HS-5 (cell line): ENCODE data around the gene TBL1XR1.
A peak's percentile ranks its signal among the peaks of the same experiment; 100 is the strongest.

Source experiments
- DNase-seq: peaks from one replicate; pipeline ENCODE4 v3.0.0-alpha.2; 2012; ENCODE audit warnings: low read depth

Gene TBL1XR1

GRCh38 chr3:177197041-177197726 lies at the start of gene TBL1XR1:
Gene TBL1XR1, minus strand, starts transcription at chr3:177197482. Its CDS starts 132,505 bp downstream, at chr3:177064977.
- no peak for DNase-seq

DNA sequence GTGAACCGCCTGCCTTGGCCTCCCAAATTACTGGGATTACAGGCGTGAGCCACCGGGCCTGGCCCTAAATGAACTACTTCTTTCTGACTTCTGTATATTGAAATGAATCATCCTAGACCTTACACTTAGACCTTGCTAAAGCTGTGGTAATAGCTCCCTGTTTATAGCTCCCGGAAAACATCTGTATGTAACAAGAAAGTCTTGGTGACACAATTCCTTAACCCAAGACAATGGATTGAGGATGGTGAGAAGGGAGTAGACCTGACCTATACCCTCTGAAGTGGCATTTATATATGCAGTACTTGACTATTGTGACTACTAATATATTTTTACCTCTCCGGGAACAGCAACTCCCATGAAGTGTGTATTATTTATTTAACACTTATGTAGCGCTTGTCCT lies 48.0 kb upstream of the TBL1XR1 start:
- DNase-seq = no peak

DNA sequence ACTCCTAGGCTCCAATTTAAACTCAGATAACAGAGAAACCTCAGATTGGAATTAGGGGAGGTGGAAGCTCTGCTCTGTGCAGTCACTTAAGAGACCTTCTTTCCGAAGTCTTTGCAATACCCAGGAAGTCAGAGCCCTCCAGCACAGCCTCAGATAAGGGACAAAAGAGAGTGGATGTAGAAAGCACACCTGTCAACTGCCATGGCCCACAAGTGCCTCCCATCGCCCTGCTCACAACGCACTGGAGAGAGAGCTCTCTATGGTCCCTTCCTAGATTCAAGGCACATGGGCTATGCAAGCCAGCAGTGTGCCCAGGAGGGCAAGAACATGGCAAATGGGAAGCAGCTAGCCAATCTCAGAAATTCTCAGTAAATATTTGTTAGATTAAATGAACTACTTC lies 47.3 kb upstream of the TBL1XR1 start:
- DNase-seq = no peak

GRCh38 chr3:177238686-177239216 lies 41.5 kb upstream of the TBL1XR1 start:
- no peak for DNase-seq

DNA sequence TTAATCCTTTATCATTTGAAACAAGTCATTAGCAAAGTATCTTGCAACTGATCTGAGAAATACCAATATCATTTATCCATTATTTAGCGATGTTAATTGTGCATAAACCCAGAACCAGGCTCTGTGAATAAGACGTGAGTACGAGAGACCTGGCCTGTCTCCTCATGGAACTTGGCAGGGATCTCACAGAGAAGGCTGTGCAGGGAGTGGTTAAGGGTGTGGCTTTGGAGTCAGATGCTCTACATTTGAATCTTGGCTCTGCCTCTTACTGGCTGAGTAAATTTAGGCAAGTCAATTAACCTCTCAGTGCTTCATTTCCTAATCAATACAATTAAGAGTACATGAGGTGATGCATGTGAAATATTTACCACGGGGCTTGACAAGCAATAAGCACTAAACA lies 39.9 kb upstream of the TBL1XR1 start:
- no peak for DNase-seq

DNA sequence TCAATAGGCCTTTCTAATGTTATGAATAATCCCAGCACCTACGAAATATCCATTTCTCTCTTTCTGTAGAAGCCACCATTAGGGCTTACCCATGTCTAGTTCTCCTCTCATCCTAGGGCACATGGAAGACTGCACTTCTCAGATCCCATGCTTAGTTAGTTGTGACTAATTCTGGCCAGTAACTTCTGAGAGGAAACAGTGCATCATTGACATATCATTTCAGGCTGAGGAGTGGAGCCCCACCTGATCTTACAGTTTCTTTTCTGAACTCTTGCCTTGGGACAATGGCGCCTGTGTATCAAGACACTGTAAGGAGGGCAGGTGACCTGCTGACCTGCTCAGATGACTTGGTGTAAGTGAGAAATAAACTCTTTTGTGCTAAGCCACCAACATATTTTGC lies 39.4 kb upstream of the TBL1XR1 start:
- DNase-seq = peak; percentile 2

DNA sequence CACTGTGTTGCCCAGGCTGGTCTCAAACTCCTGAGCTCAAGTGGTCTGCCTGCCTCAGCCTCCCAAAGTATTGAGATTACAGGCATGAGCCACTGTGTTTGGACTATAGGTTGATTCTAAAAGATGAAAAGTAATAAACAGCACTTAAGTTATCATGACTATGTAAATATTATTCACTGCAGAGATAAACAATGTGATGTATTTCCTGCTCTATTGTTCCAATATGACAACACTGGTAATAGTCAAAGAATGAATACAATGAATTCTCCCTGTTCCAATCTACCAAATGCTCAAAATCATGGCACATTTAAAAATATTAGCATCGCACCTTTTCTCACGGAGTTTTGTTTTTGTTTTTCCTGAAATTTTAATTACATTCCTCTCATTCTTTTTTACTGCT lies 36.8 kb upstream of the TBL1XR1 start:
- no peak for DNase-seq

GRCh38 chr3:177231242-177231641 lies 34.0 kb upstream of the TBL1XR1 start:
- DNase-seq = no peak

DNA sequence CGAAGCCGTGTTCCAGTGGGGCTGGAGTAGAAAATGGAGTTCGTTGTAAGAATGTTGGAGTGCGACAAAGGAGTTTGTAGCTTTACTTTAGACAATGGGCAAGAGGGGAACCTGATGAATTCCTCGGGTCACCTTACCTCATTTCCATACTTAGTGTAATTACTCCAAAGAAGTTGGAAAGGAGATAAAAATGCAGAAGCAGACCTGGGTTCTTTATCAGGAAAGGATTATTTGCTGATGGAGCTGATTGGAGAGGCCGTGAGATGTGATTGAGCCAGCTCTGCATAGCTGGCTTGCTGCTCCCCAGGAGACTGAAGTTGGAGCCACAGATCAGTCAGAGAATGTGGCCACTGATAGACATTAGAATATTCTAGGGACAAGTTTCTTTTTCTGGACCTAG lies 33.4 kb upstream of the TBL1XR1 start:
- DNase-seq = no peak

DNA sequence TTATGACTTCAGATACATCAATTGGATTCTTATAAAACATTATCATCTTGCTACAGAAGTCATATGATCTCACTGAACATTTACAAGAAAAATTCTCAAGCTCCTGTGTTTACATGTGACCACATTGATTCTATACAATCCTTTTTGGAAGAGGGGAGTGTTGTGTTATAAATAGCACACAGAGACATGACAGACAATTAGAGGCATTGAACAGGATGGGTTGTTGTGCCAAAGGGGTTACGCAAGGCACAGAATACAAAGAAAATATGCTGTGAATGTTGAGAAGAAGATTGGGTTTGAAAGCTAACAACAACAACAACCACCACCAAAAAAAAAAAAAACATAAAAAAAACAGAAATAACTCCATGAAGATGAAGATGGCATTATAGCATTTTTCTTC lies 32.5 kb upstream of the TBL1XR1 start:
- no peak for DNase-seq

DNA sequence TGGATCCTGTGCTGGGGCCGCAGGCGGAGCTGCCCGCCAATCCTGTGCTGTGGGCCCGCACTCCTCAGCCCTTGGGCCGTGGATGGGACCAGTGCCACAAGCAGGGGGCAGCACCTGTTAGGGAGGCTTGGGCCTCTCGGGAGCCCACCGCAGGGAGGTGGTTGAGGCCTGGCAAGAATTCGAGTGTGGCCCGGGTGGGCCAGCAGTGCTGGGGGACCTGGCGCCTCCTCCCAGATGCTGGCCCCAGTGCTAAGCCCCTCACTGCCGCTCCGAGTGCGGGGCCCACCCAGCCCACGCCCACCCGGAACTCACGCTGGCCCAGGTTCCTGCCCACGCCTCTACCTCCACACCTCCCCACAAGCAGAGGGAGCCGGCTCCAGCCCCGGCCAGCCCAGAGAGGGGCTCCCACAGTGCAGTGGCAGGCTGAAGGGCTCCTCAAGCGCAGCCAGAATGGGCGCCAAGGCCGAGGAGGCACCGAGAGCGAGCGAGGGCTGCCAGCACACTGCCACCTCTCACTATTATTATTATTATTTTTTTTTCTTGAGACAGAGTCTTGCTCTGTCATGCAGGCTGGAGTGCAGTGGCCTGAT lies 31.4 kb upstream of the TBL1XR1 start:
- no peak for DNase-seq

- no peak for DNase-seq
Observed at GRCh38 chr3:177224414-177224813, 27.1 kb upstream of the TBL1XR1 start.

GRCh38 chr3:177221744-177222143 lies 24.5 kb upstream of the TBL1XR1 start:
- DNase-seq = no peak

- DNase-seq = no peak
Observed at GRCh38 chr3:177220136-177220974, 23.1 kb upstream of the TBL1XR1 start.

GRCh38 chr3:177213801-177214535 lies 16.7 kb upstream of the TBL1XR1 start:
- DNase-seq = no peak

DNA sequence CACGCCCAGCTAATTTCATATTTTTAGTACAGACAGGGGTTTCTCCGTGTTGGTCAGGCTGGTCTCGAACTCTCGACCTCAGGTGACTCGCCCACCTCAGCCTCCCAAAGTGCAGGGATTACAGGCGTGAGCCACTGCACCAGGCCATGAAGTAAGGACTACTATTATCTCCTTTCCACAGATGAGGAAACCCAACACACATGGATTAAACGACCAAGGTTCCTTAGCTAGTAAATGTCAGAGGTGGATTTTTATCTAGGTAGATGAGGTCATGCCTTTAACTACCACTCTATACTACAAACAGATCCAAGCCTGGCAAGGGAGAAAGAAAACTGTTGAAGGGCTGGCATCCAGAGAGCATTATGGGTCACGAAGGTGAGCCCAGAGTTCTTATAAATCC lies 15.5 kb upstream of the TBL1XR1 start:
- DNase-seq = no peak

- DNase-seq = no peak
Observed at GRCh38 chr3:177212278-177212610, 15.0 kb upstream of the TBL1XR1 start.

GRCh38 chr3:177211503-177212277 lies 14.4 kb upstream of the TBL1XR1 start:
- no peak for DNase-seq

- no peak for DNase-seq
Observed at GRCh38 chr3:177210744-177211502, 13.6 kb upstream of the TBL1XR1 start.

GRCh38 chr3:177209509-177209908 lies 12.2 kb upstream of the TBL1XR1 start:
- DNase-seq = no peak

DNA sequence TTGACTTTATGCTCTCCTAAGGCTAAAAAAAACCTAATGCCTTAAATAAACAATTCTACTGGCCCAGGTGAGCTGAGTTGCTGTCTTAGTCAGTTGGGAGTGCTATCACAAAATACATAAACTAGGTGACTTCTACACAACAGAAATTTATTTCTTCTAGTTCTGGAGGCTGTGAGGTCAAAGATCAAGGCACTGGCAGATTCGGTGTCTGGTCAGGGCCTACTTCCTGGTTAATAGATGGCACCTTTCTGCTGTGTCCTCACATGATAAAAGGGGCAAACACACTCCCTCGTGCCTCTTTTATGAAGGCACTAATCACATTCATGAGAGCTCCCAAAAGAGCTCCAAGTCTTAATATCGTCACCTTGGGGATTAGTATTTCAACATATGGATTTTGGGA lies 11.5 kb upstream of the TBL1XR1 start:
- no peak for DNase-seq
